Head of caudate nucleus (tissue), 42 donors: Measurements from ENCODE around the gene FGF12.

Experiments
- DNase-seq, 42 donors: peaks; one replicate each; pipeline versions ENCODE4 v3.0.0 to v3.0.0-alpha.2; 2020 to 2021; ENCODE audit warnings: mixed read lengths in 7 of 42
- intact Hi-C: fragments of 100-400 bp; cut with DNase I; formaldehyde crosslinking; loops from one replicate; pipeline ENCODE4 v1.15.0; 2022

The FGF12 gene

DNA sequence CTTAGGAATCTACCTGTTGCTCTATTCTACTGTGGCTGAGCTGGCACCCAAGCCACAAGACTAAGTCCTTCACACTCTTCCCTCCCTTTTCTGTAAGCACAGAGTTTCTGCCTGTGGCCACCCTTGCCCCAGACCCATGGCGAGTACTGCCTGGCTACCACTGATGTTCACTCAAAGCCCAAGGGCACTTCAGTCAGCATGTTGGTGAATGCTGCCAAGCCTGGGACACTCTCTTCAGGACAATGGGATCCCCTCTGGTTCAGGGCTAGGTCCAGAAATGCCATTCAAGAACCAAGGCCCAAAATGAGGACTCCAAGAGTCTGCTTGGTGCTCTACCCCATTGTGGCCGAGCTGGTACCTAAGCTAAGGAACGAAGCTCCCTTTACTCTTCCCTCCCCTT, 184.2 kb downstream of the FGF12 start:
- intact Hi-C loops: no loop called here
- DNase-seq: no peak

DNA sequence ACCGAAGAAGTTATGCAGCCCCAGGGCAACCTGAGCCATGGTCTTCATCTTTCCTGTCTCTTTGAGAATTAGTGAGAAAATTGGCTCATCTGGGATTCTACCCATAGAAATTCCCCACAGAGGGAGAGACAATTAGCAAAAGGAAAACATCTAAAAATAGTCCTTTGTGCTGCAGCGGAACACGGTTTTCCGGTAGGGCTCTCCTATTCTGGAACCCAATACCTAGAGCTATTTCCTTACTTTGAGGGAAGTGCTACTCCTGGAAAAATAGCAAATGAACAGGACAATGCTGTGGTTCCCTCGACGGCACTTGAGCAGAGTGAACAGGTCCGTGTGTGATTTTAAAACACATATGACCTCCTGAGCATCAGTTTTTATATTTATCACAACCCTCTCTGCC, 210.5 kb downstream of the FGF12 start:
- intact Hi-C loops: no loop called here

DNA sequence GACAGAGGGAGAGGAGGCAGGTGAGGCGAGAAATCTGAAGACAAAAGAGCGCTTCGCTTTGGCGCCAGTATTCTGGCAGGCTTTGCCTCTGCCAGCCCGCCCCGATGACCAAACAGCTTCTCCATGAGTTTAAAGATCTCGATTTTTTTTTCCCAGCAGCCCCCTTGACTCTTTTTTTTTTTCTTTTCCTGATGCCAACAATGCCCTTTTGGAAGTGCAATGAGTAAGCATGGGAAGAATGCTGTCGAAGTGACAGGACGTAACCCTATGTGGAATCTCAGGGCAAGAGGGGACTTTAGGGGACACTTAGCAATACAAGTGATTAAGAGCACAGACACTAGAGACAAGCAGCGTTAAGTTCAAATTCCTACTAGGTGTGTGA, 211.7 kb downstream of the FGF12 start:
- DNase-seq: no peak
- intact Hi-C loops: no loop called here

More for the DNA sequence above, 210.5 kb downstream of the FGF12 start:
- DNase-seq: no peak

DNA sequence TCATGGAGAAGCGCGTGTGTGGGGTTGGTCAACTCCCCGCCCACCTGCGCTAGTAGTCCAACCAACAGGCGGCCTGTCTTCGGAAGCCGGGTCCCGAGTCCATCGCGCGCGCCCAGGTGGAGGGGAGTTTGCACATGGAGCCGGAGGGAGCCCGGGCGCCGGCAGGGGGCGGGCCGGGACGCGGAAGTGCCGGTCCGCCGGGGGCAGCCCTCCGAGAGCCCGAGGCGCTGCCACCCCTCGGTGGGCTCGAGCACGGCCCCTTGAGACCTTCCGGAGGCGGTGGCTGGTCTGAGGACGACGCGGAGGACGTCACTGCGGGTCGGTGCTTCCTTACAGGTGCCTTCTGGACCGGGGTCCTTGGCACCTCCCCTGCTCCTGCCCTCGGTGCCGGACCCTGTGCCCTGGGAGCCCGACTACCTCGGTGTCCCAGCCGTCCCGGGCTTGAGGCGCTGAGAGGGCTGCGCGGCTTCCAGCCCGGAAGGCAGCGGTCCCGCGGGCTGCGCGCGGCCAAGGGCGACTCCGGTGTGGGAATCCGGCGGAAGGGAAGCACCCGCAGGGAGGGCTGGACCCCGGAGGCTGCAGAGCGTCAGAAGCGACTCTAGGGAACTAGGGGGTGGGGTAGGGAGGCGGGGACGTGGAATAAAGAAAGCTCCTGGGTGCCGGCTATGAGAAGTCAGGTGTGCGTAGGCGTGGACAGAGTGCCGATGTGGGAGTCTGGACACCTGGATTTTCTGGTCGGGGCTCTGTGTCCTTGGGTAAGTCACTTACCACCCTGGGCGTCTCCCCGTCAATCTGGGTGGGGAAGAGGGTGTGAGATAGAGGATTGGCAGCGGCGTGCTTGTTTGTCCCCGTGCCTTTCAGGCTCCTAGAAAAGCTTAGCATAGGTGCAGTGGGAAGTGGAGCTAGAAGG, 212.3 kb downstream of the FGF12 start:
- peak in 20 of 42 donors; percentile 5 to 45 (median 18) for DNase-seq
- intact Hi-C loops: no loop called here

DNA sequence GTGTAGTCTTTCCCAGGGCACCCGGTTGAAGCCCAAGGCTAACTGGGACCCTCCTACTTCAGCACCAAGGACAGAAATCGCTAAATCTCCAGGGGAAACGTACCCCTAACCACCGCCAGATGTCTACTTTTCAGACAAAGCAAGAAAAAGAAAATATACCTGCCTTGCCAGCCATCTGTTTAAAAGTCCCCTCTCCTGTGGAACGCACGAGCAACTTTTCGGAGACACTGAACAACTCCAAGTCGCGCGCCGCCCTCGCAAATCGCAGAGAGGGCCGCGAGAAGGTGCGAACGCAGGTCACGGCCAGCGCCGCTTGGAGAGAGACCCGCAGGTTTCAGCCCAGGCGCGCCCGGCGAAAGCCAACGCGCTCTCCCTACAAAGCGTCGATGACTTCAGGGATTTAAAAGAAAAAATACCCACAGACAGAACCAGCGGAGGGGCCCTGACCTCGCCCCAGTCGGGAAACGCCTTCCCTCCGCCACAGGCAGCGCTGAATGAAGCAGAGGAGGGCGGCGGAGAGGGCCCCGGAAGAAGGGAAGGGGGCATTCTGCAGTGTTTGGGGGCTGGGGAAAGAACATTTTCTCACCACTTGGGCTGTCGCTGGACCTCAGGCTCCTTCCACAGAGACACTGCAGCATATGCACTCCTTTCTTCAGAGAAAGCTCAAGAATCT, 213.1 kb downstream of the FGF12 start:
- DNase-seq: peak in 21 of 42 donors; percentile 2 to 47 (median 18)
- intact Hi-C loops: no loop called here

DNA sequence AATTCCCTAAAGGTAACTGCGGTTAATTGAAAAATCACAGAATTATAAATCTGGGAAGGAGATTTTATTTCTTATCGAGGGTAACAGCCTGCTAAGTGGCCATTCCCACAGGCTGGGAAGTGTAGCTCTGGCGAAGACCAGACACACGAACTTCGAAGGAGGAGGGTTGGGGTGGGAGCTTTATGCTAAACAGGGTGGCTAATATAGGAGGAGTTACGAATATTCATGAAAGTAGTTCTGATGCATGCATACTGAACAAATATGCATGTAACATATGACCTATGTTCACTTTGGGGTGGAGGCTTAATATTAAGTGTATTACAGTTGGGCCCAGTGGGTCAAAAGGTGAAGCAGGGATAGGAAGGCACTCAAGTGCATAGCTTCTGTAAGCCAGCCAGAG, 221.6 kb downstream of the FGF12 start:
- intact Hi-C loops: no loop called here

DNA sequence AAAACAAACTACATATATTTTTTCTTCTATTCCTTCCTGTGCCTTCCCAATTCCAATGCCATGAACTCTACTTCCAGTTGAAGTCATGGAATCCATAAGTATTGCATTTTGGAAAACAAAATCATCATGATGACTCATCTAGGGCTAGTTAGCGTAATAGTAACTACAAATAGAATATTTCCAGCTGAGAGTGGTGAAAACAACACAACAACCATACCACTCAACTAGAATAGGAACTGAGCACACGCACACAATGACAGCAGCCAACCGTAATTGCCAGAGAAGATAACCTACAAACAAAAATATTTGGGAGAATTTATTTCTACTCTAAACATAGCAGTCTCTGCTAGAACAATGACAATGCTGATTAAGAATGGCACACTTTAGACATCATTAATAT, 225.9 kb downstream of the FGF12 start:
- intact Hi-C loops: no loop called here

More for the DNA sequence above, 221.6 kb downstream of the FGF12 start:
- DNase-seq: no peak

DNA sequence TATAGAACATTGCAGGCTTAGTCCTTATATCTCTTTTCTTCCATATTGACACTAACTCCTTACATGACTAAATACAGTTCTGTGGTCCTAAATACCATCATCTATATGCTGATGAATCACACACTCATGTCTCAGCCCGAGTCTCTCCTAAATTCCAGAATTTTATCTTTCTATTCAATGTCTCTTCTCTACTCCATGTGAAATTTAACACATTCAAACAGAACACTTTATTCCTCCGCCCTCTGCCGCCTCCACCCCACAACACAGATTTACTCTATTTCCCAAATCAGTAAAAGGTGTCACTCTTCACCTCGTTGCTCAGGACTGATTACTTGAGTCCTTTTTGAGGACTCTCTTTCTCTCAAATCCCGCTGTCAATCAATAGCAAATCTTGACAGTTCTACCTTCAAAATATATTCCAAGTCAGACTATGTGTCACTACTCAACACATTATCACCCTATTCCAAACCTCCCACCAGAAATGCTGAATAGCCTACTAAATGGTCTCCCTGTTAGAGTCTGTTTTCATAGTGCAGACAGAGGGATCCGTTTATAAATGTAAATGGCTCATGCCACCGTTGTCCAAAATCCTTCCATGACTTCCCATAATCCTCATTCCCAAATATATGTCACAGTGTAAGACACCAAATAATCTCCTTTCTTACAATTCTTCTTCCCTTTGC, 230.3 kb downstream of the FGF12 start:
- intact Hi-C loops: no loop called here
- peak in 13 of 42 donors; percentile 11 to 55 (median 24) for DNase-seq

More for the DNA sequence above, 225.9 kb downstream of the FGF12 start:
- DNase-seq: no peak

DNA sequence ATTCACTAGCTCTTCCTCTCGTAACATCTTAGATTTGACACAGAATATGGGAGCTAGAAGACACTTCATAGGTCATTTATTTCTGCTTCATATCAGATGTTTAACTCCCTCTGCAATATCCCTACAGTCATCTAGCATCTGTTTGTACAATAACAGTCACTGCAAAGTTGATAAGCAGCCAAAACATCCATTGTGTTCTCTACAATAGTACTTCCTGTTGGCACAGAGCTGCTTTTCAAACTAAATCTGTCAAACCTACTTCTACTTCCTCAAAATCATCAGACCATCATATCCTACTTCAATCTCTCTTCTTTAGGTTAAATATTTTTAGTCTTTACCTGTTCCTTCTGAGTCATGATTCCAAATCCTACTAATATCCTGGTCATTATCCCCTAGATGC, 233.2 kb downstream of the FGF12 start:
- intact Hi-C loops: no loop called here
- DNase-seq: no peak

DNA sequence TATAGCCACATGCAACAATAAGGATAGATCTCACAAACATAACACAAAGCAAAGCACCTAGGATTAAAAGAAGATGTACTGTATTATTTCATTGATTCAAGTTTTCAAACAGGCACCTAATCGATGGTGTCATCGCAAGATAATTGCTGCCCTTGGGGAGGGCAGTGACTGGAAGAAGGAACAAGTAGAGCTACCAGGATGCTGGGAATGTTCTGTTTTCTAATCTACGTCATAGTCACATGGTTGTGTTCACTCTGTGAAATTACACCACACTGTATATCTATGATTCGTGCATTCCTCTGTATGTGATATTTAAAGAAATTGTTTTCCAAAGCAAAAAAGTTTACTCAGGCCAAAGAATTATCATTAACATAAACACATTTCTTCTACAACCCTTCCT, 236.6 kb downstream of the FGF12 start:
- intact Hi-C loops: no loop called here
- DNase-seq: no peak

DNA sequence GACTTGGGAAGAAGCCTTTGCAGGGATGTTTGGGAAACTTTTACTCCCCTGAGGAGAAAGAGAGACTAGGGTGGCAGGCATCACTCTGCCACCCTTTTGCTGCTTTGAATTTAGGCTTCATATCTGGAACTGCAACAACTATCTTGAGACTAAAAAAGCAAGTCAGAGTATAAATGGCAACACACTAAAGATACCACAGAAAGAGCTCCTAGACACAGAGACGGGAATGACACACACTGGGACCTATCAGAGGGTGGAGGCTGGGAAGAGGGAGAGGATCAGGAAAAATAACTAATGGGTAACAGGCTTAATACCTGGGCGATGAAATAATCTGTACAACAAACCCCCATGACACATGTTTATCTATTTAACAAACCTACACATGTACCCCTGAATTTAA, 237.8 kb downstream of the FGF12 start:
- DNase-seq: no peak
- intact Hi-C loops: no loop called here

DNA sequence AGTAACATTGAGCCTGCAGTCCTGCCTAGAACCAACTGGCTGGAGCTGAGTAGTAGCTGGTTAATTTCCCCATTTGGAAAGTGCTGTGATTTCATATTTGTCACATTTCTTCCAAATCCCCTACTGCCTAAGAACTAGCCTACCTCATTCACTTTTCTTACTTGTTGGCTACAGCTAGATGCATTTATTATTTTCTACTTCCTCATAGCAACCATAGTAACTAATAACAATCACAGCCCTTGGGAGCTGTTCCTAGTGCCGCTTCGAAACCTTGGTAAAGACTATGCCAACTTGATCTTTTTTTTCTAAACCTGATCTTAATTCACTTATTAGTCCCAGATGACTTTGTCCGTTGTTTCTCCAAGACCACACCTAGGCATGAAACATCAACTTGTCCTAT, 240.3 kb downstream of the FGF12 start:
- no peak for DNase-seq
- intact Hi-C loops: no loop called here

DNA sequence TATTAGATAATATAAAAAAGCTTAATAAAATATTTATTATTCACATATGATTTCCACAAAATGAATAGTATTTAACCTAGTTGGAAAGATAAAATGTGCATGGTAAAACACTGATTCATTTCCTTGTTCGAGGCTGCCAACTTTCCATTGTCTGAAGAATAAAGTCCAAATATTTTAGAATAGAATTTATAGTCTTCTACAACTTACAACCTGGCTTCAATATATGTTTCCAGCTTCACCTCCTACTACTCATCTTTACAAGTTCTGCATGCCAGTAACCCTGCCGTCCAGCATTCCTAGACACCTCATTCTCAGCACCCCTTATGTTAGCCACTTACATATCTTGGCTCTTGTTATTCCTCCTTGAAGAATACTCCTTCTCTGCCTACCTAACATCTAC, 244.5 kb downstream of the FGF12 start:
- intact Hi-C loops: no loop called here
- no peak for DNase-seq

DNA sequence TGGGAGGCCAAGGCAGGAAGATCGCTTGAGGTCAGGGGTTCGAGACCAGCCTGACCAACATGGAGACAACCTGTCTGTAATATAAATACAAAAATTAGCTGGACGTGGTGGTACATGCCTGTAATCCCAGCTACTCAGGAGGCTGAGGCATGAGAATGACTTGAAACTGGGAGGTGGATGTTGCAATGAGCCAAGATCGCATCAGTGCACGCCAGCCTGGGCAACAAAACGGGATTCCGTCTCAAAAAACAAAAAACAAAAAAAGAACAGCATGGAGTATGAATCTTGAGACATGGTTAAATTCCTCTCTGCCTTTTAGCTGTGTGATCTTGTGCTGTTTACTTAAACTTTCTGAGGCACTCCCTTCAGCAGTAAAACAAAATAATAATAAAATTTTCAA, 244.9 kb downstream of the FGF12 start:
- intact Hi-C loops: no loop called here
- no peak for DNase-seq

DNA sequence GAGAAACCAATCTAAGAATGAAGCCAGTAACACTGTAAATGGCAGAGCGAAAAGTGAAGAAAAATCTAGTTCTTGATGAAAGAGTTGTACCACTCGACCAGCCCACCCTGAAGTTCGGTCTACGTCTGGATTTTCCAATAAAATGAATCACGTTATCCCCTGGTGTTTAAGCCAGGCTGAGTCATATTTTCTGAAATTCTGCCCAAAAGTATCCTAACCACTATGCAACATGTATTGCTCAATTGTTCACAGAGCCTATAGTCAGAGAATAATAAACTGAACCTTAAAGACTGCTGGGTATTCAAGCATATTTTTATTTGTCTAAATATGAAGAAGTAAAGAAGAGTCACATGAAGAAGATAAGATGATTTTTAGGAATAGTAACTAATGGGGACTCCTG, 245.7 kb downstream of the FGF12 start:
- intact Hi-C loops: no loop called here

DNA sequence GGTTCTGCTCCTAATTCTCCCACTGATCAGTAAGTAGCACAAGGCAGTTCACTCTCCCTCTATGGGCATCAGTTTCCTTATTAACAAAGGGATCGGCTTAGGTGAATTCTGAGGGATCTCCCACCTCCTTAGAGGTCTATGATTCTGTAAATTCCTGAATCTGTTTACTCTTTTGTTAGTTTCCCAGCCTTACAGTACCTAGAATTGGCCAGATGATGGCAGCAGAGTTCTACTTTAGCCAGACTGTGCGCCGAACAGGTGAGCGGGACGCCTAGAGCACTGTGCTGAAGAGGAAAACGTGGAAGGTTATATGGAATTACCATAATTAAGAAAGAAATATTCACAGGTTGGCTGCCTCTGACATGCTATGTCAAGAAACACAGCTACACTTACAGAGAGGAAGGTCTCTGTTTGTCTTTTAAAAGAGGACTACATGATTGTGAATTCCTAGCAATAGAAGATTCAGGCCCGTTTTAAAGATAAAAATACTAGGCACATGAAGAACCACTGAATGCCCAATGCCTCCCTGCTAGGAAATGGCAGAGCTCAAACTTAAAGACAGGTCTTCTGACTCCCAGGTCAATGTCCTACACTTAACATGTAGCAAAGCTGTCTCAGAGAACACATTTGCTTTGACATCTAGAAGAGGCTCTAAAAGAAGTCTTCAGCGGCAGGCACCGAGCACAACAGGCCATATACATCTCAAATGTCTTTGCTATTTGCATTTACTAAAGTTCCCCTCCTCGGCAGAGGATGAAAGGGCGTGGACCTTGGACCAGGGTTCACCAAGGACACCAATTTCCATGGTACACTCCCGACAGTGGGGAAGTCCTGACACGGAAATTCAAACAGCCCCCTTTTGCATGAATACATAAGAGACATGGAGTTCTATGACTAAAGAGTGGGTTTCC, 259.9 kb downstream of the FGF12 start:
- peak in 41 of 42 donors; percentile 31 to 85 (median 65) for DNase-seq
- intact Hi-C loops: no loop called here

More for the DNA sequence above, 245.7 kb downstream of the FGF12 start:
- no peak for DNase-seq

DNA sequence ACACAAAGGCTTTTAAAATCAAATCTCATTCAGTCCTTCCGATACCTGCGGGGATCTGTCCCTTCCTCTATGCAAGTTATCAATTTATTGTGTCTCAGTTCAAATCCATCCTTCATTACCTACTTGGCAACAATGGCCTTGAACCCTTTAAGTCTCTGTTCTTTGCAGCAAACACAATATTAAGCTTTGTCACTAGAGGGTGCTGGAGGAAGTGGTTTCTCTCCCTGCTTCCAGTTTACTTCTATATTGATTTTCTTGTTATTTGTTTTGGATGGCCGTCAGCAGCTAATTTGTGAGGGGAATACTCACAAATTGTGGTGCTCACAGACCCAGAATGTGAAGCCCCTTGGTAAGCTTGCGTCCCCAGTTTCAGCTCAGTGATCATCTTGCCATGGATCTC, 278.3 kb downstream of the FGF12 start:
- intact Hi-C loops: loop anchor here (10.0 kb wide), 1 partner anchor 314 kb away; no protein-coding TSS in a partner anchor
- DNase-seq: no peak

DNA sequence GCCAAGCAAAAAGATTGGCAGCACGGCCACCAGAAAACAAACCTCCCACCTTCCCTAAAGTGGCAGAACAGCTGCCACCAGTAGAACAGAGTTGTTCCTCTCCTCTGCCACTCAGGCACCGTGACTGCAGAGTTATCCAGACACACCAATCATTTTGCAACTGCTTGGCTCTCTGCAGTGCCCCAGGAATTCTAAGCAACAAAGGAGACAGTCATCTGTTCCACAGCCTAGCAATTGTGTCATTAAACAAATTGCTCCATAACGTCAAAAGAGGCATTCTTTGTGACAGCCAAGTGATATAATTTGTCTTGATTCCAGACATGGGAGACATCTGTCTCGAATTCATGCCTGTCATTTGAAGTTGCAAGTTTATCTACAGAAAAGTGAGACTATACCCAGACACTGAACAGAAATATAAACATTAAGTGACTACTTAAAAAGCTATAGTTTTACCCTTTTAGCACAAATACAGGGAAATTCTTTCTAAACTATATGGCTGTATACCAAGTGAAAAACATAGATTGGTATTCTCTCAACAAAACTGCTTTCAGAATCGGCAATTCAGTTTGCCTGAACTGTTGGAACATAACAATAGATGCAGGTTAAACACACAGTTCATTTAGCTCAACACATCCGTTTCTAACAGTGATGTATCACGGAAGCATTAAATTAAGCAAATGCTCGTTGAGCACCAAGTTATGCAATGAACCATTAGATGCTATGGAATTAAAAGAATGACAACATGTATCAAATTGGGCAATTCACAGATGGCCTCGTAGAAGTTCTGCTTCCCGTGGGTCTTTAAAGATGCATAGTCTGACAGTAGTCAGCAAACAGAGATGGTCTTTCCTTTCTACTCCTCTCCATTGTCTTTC, 281.3 kb downstream of the FGF12 start:
- DNase-seq: peak in 34 of 42 donors; percentile 11 to 64 (median 29)
- intact Hi-C loops: loop anchor here (10.0 kb wide), 1 partner anchor 311 kb away; no protein-coding TSS in a partner anchor
